ENCODE measurements around the gene DCBLD2. TPM values are rescaled to one million over a fixed set of nuclear protein-coding genes. Genes with fewer than 3 reads are reported as not detected.

The DCBLD2 gene
- total RNA-seq, 3 donors from 2014 or later: 27.2 to 46.7 (median 29.6) TPM

DNA sequence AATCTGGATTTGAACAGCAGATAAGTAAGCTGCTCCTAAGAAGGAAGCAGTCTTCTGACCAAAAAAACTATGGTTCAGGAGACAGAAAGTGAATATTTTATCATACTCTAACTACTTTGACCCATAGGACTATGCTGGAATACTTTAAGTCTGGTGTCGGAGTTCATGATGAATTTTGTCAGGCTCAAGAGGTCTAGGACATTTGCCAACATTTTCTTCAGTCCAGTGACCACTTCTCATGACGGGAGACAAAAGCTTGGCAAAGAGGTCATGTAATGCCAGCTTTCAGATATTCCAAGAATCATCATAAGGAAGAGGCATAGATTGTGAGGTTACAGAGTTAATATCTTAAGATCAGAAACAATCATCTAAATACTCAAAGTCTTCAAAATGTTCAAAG is 20.5 kb upstream of the DCBLD2 start:
- no peaks in the 10 kb centered on the region for H3K4me1 ChIP-seq
- no peaks in the 10 kb centered on the region for H3K27me3 ChIP-seq
- intact Hi-C loops (cut with DNase I; ENCODE audit: low total_unique reads): no loop called here
- no peak overlapping the region for H3K27ac ChIP-seq
- no peaks in the 10 kb centered on the region for H3K36me3 ChIP-seq
- TF ChIP-seq, protein P1, sequence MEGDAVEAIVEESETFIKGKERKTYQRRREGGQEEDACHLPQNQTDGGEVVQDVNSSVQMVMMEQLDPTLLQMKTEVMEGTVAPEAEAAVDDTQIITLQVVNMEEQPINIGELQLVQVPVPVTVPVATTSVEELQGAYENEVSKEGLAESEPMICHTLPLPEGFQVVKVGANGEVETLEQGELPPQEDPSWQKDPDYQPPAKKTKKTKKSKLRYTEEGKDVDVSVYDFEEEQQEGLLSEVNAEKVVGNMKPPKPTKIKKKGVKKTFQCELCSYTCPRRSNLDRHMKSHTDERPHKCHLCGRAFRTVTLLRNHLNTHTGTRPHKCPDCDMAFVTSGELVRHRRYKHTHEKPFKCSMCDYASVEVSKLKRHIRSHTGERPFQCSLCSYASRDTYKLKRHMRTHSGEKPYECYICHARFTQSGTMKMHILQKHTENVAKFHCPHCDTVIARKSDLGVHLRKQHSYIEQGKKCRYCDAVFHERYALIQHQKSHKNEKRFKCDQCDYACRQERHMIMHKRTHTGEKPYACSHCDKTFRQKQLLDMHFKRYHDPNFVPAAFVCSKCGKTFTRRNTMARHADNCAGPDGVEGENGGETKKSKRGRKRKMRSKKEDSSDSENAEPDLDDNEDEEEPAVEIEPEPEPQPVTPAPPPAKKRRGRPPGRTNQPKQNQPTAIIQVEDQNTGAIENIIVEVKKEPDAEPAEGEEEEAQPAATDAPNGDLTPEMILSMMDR (IDR thresholded peaks at IDR 0.05): no peak
- TF ChIP-seq POLR2AphosphoS5 (IDR thresholded peaks at IDR 0.05): no peak
- TF ChIP-seq POLR2A (IDR thresholded peaks at IDR 0.05): no peak
- DNase-seq (ENCODE audit: low spot score in 2 of 2): no peak
- no peaks in the 10 kb centered on the region for H3K9me3 ChIP-seq
- no peak overlapping the region for H3K4me3 ChIP-seq

DNA sequence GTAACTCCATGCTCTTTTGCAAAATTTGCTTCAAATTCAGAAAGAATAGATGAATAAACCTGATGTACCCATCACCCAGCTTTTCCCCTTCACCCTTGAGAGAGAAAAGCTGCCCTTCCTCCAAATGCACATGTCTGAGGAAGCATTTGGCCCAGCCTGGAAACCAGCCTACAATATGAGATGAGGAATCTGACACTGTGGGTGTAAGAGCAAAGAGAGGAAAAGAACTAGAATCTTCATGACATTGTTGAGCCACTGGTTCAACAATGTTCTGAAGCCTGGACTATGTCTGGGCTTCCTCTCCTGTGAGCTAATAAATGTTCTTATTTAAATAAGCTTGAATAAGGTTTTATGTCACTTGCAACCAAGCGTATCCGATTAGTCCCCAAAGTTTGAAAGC is 18.7 kb upstream of the DCBLD2 start:
- Histone ChIP-seq H3K9me3 (no peaks in the 10 kb centered on the region), H3K36me3 (no peaks in the 10 kb centered on the region), H3K27ac (no peak overlapping the region), H3K4me3 (no peak overlapping the region), H3K4me1 (no peaks in the 10 kb centered on the region), H3K27me3 (no peaks in the 10 kb centered on the region)
- intact Hi-C loops (cut with DNase I; ENCODE audit: low total_unique reads): no loop called here
- no peak for TF ChIP-seq POLR2AphosphoS5 (IDR thresholded peaks at IDR 0.05)
- TF ChIP-seq, protein P1 (IDR thresholded peaks at IDR 0.05): no peak
- TF ChIP-seq POLR2A (IDR thresholded peaks at IDR 0.05): no peak
- no peak for DNase-seq (ENCODE audit: low spot score in 2 of 2)

DNA sequence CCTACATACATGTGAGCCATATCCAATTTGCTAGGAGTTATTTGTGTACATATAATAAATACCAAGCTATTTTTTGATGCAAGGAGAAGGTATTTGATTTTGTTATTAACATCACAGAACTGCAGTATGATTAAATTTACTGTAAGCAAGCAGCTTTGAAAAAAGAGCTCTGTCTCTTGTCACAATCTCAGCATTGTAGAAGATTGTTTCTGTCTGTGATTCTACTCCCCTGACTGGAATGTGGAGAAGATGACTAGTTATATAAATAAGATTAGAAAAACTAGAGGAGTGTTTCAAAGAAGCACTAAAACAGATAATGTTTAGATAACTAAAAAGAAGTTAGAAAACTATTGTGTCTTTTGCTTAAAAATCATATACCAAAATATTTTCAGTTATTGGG is 17.1 kb upstream of the DCBLD2 start:
- Histone ChIP-seq H3K27ac (no peak overlapping the region), H3K4me1 (no peaks in the 10 kb centered on the region), H3K27me3 (no peaks in the 10 kb centered on the region), H3K9me3 (no peaks in the 10 kb centered on the region), H3K36me3 (no peaks in the 10 kb centered on the region), H3K4me3 (no peak overlapping the region)
- DNase-seq (ENCODE audit: low spot score in 2 of 2): no peak
- intact Hi-C loops (cut with DNase I; ENCODE audit: low total_unique reads): no loop called here
- TF ChIP-seq POLR2AphosphoS5 (IDR thresholded peaks at IDR 0.05) (no peak), POLR2A (IDR thresholded peaks at IDR 0.05) (no peak)
- TF ChIP-seq, protein P1 (IDR thresholded peaks at IDR 0.05): no peak

DNA sequence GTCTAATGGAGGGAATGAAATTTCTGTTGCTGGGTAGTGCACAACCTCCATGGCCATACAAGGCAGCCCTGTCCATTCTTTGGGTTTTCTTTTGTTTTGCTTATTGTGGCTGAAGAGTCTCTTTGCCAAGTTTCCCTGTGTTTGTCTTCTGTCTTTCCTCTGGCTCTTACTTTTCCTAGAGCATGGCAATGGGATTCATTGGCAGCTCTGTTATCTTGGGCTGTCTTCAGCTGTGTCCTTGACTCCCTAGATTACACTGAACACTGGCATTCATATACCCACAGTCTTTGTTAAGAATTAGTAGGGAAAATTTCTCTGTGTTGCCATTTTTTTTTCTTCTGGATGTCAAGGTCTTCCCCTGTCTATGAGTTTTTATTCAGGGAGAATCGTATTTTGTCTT is 16.1 kb upstream of the DCBLD2 start:
- no peak for DNase-seq (ENCODE audit: low spot score in 2 of 2)
- intact Hi-C loops (cut with DNase I; ENCODE audit: low total_unique reads): no loop called here
- TF ChIP-seq POLR2A (IDR thresholded peaks at IDR 0.05) (no peak), POLR2AphosphoS5 (IDR thresholded peaks at IDR 0.05) (no peak)
- TF ChIP-seq, protein P1 (IDR thresholded peaks at IDR 0.05): no peak

DNA sequence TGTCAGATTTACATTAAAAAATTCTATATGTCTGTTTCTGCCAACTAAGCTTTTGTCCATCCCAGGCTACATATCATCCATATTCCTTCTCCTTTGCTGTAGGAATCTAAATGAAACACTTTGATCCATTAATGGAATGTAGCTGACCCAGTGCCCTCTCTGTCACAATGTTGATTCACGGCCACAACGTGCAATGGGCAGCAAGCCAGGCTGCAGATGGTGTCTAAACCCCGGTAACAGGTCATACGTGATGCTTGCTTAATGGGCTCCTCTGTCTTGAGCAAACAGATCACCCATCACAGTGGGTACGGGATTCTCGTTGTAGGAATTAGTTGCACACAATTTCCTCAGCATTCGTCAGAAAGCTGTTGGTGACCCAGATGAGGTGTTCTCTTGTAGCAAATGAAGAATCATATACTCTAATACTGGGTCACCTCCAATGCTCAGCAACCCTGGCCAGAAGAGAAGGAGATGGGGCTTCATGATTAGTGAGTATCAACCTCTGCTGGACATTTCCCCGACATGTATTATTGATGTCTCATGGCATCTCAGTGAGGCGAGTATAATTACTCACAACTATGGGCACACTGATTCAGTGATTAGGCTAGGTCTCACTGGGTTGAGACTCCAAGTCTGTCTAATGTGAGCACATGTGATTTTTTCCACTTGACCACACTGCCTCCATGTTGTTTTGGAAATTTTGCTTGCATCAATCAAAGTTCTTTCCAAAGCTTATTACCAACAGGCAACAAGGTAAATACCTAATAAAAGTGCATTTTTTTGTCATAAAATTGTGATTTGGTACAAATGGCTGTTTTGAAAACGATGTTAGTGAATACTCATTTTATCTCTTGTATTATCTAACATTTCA is 12.9 kb upstream of the DCBLD2 start:
- Histone ChIP-seq H3K9me3 (no peaks in the 10 kb centered on the region), H3K27me3 (no peaks in the 10 kb centered on the region), H3K4me1 (no peaks in the 10 kb centered on the region), H3K36me3 (no peaks in the 10 kb centered on the region), H3K4me3 (no peak overlapping the region), H3K27ac (no peak overlapping the region)
- TF ChIP-seq, protein P1 (IDR thresholded peaks at IDR 0.05): no peak
- TF ChIP-seq POLR2AphosphoS5 (IDR thresholded peaks at IDR 0.05): no peak
- no peak for TF ChIP-seq POLR2A (IDR thresholded peaks at IDR 0.05)
- no peak for DNase-seq (ENCODE audit: low spot score in 2 of 2)
- intact Hi-C loops (cut with DNase I; ENCODE audit: low total_unique reads): no loop called here

More for the DNA sequence above, 16.1 kb upstream of the DCBLD2 start:
- H3K36me3 ChIP-seq: no peaks in the 10 kb centered on the region
- H3K4me3 ChIP-seq: no peak overlapping the region
- no peaks in the 10 kb centered on the region for H3K27me3 ChIP-seq
- no peak overlapping the region for H3K27ac ChIP-seq
- H3K9me3 ChIP-seq: no peaks in the 10 kb centered on the region
- H3K4me1 ChIP-seq: no peaks in the 10 kb centered on the region
